NCI-H2196 (cell line): ENCODE data around the gene USP53.
"Not testable (repeated sequence)": the region's sequence is repeated elsewhere in the genome, so short reads cannot be mapped to it uniquely, and the experiment has no call there.

Experiments
- DNase-seq: peaks from one replicate; lab custom pipeline; 2025; ENCODE audit not compliant: unreplicated experiment; lab: John Stamatoyannopoulos, UW

USP53 gene

DNA sequence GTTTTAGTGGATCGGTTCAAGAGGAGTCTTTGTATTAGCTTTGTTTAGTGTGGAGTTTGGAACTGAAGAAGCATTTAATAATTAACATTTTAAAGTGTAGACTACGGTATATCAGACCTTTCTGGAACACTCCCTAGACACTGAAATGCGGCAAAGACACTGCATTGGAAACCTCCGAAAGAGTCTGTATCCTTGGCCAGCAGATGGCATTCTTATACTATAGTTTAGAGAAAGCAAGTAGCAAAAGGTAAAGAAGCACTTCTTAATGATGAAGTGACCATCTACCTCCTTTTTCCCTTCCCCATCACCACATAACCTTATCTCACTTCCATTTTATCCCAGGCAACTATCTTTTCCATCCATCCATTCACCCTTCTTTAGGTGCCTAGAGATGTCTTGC lies 101.8 kb downstream of the USP53 start:
- DNase-seq = peak; percentile 2

DNA sequence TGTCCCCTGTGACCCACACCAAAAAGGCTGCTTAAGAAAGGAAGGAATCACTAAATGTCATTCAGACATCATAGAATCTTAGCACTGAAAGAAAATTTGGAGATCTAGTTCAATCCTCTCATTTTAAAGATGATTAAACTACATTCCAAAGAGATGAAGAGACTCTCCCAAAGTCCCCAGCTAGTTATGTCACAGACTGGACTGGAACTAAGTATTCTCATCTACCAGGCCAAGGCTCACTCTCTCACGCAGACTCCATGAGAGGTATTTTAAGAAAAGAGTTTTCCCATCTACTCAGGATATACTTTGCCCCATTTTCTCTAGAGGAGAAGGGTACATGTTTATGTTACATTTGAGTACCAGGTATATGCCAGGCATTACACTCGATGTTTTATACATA lies 102.5 kb downstream of the USP53 start:
- no peak for DNase-seq

DNA sequence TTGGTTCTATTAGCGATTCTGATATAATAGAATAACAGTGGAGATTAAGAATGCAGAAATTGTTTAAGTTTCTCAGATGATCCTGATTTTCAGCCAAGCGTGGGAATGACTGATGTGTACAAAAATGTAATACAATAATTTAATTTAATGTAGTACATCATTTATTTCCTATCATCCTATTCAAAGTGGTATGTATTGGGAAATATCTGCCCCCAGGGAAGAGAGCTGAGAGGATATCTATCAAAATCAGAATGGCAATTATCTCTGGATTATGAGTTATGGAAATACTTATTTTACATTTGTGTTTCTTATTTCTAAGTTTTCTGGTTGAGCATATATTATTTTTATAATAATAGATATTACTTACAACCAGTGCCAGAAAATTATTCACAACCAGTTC lies 105.5 kb downstream of the USP53 start:
- DNase-seq = no peak

DNA sequence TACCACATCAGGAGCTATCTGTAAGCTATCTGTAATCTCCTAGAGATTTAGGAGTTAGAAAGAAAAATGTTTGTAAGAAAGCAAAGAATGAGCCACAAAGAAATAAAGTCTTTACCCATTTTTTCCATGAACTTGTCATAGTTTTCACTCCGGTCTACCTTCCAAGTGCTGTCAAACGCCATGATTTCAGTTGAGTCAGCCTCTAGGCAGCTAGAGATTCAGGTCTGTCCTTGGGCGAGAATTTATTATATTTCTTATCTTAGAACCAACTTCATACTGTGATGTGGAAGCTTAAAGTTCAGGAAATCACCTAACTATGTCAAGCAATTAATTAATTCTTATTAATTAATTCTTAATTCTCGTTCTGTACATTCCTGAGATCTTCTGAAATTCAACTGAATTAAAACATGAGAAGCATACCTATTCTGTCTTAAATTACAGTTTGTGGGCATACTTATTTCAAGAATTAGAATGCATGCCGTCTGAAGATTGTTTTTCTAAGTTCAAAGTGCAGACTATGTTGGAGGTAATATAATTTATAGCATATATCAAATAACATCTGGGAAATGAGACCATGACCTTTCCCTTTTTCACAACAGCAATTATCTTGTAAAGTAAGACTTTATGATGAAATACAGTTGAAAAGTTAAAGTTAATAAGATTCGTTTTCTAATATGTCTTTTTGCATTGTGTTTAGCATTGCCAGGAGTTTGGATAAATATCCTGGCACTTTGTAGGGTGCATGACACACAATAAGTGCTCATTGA lies 109.6 kb downstream of the USP53 start, which contains the start of gene FABP2:
FABP2 (minus strand) TSS at position 218 of the 767 bp plus-strand sequence; CDS start at position 182, 36 bp downstream.
- DNase-seq = no peak

DNA sequence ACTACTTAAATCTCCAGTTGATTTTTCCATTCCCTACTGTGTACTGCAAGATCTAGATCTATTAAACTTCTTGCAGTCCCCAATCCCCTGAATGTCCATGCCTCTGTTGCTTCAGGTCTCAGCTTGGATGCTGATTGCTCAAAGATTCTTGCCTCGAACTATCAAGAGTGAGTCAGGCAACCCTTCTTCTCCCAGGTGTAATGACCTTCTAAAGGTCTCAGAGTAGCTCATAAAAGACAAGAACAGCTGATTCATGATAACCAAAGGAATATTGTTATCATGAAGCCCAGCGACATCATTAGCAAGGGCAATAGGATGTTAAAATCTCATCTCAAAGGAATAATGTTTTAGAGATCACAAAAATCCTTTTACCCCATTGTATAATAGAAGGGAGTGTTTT lies 116.2 kb downstream of the USP53 start:
- no peak for DNase-seq

DNA sequence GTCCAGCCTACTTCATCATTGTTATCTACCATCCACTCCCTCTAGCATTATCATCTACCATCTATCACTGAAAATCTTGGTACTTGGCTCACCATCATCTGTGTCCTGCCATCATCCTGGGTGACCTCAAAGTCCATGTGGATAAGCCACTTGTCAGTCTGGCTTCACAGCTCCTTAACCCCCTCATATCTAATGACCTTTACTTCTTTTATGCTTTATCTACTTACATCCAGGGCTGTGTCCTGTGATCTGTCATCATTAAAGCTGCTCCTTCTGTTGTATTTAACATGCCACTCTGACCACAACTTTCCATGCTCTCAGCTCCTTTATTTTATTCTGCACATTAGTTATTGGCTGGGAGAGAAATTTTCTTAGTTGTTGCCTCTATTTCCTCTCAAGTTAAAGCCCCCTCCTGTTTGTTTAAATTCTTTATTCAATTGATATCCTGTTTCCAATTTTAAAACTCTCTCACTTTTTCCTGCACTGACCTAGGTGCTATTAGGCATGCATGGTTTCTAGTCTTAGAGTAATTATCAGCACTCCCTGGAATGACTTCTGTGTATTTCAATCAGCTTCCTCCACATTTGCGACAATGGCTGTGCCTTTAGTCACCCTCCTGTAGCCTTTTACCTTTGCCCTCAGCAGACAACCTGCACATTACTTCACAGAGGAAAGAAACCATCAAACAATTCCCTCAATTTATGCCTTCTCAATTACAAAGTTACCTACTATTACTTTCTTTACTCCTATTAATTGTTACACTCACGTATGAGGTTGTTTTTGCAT lies 117.5 kb downstream of the USP53 start:
- DNase-seq = no peak

DNA sequence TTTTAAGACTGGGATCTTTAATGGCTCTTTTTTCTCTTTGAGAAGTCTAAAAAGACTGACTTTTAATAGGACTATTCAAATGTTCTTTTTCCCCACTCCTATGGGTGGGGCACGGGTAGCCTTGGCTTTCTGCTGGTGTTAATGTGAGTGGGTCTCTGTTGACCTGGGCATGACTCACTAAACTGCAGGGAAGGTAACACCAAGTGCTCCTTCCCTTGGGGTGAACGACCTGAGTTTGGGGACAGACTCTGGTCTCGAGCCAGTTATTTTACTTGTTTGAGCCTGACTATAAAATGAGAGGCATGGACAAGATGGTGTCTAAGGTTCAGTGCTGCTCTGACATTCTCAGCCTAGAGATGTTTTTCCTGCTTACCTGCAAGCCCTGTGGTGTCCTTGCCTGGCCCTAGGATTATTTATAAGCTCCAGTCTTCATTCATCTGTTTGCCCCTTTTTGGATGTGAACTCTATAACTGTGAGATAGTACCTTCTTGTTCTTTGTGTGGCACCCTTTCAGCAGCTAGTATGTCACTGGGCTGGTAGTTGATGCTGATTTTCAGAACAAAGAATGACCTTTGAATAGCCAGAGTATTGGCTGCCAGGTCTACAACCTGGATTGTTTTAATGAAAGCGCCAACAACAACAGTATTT lies 123.9 kb downstream of the USP53 start:
- not testable (repeated sequence) for DNase-seq

DNA sequence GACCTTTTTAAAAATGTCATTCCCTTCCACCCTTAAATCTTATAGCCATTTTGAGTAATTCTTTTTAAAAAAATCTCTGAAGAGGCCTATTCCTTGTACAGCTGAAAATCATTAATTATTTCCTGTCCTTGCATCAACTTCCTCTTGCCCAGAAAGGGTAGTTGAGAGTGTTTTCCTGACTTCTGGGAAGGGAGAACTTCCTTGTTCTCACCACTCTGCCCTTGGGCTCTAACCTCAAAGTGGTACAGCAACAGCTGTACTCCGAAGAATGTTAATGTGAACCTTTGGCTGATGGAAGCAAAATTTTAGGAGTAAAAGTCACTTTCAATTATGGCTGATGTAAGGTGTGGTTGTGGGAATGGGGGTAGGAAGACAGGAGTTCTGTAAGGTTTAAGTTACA lies 124.5 kb downstream of the USP53 start:
- DNase-seq = no peak

DNA sequence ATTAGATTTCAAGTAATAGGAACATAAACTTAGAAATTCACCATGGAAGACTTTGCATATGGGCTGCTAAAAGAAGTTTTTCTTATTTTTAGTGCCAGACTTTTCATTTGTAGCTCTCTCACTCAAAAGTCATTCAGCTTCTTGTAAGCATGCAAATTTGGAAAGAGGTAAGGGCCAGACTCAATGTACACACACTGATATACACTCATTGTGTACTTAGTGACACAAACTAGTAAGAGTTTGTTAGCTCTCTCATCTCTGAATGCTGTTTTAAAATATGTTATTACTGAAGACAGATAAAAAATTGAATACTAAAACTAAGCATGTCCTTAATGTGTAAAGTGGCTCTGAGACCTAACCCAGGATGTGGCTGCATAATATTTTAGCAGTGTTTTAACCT lies 127.4 kb downstream of the USP53 start:
- not testable (repeated sequence) for DNase-seq

DNA sequence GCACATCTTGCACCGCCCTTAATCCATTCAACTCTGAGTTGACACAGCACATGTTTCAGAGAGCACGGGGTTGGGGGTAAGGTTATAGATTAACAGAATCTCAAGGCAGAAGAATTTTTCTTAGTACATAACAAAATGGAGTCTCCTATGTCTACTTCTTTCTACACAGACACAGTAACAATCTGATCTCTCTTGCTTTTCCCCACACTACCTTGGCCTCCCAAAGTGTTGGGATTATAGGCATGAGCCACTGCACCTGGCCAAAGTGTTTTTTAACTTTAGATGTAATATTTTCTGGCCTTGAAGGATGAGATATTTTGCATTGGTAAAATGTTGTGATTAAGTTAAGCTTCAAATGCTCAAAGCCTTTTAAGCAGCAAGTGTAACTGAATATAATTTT lies 130.8 kb downstream of the USP53 start:
- DNase-seq = not testable (repeated sequence)
